GM08714 (cell line): Measurements from ENCODE around the gene PIP4K2A.

Experiments used
- H3K4me3 ChIP-seq: fragments of 200-500 bp; sonication (Bioruptor generic); 2 replicates; pipeline ENCODE4 v1.5.1; 2014; ENCODE audit warnings: mild to moderate bottlenecking, low read length, inconsistent platforms
- ZNF274 ChIP-seq: IDR thresholded peaks from 2 replicates; pipeline ENCODE4 v1.6.1; 2012; ENCODE audit warnings: mild to moderate bottlenecking, low read depth, low read length

Gene PIP4K2A

GRCh38 chr10:22635650-22636049 lies 78.7 kb downstream of the PIP4K2A start:
- no peak for TF ChIP-seq ZNF274
- H3K4me3 ChIP-seq: no peak overlapping the region

GRCh38 chr10:22634606-22635459 lies 79.5 kb downstream of the PIP4K2A start:
- no peak for TF ChIP-seq ZNF274

GRCh38 chr10:22634093-22634492 lies 80.3 kb downstream of the PIP4K2A start:
- no peak overlapping the region for H3K4me3 ChIP-seq
- TF ChIP-seq ZNF274: no peak

More at GRCh38 chr10:22634606-22635459, 79.5 kb downstream of the PIP4K2A start:
- H3K4me3 ChIP-seq: no peak overlapping the region

GRCh38 chr10:22633528-22633927 lies 80.8 kb downstream of the PIP4K2A start:
- no peak for TF ChIP-seq ZNF274
- no peak overlapping the region for H3K4me3 ChIP-seq

DNA sequence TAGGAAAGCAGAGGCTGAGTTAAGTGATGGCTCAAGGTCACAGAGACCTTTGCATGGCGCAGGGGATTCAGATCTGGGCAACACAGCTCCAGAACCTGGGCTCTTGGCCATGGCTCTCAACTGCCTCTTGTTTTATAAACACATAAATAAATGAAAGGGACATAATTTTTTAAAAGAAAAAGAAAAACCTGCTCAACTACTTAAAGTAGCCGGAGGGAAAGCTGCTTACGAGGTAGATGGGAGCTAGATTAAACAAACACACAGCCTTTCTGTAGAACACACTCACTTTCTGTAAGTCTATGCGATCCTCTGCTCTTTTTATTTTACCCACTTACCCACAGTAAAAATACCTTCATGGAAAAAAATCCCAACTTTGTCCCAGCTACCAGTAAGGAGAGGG lies 81.3 kb downstream of the PIP4K2A start:
- no peak for TF ChIP-seq ZNF274

DNA sequence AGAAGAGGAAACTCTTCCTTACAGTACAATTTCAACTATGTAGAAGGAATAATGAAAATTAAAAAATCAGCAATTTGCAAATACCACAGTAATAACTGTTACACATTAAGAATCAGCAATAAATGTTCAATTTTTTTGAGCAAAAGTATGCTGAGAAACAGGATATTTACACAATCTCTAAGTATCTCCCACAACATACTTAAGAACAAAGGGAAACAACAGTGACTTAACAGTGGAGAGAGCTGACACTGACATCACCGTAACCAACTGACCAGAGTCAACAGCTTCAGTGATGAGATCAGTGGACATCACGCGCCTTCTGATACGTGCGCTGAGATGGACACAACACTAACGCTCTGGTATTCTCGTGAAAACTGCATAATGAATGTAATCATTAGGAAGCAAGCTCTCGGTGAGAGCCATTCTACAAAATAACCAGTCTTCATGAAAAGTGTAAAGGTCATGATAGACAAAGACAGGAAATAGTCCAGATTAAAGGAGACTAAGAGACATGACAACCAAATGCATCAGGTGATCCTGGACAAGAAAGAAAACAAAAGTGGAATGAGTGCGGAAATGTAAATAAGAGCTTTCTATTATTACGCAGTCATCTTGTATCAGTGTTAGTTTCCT lies 82.6 kb downstream of the PIP4K2A start:
- no peak for TF ChIP-seq ZNF274
- H3K4me3 ChIP-seq: no peak overlapping the region

More for the DNA sequence above, 81.3 kb downstream of the PIP4K2A start:
- H3K4me3 ChIP-seq: no peak overlapping the region

- TF ChIP-seq ZNF274: no peak
- H3K4me3 ChIP-seq: peak overlapping the region; percentile 54; the same call in 1 of the 2 replicates
These were observed 83.2 kb downstream of the PIP4K2A start for GRCh38 chr10:22631185-22631584.

GRCh38 chr10:22630234-22631174 lies 83.9 kb downstream of the PIP4K2A start:
- no peak for TF ChIP-seq ZNF274
- H3K4me3 ChIP-seq: peak overlapping the region; percentile 92

DNA sequence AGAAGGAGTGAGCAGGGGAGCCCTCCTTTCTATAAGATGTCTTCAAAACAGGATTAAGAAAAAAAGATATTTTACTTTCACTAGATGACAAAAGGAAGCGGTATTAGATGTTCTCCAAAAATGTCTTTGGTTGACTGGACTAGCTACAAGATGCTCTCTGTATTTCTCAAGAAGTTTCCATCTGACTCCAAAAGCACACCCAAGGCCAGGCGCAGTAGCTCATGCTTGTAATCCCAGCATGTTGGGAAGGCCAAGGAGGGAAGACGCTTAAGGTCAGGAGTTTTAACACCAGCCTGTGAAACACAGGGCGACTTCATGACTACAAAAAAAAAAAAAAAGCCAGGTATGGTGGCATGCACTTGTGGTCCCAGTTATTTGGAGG lies 84.5 kb downstream of the PIP4K2A start:
- peak overlapping the region; percentile 92 for H3K4me3 ChIP-seq

GRCh38 chr10:22629126-22629525 lies 85.3 kb downstream of the PIP4K2A start:
- TF ChIP-seq ZNF274: no peak
- H3K4me3 ChIP-seq: peak overlapping the region; percentile 32; the same call in 1 of the 2 replicates

More for the DNA sequence above, 84.5 kb downstream of the PIP4K2A start:
- no peak for TF ChIP-seq ZNF274

GRCh38 chr10:22628309-22628708 lies 86.1 kb downstream of the PIP4K2A start:
- no peak for TF ChIP-seq ZNF274
- no peak overlapping the region for H3K4me3 ChIP-seq

DNA sequence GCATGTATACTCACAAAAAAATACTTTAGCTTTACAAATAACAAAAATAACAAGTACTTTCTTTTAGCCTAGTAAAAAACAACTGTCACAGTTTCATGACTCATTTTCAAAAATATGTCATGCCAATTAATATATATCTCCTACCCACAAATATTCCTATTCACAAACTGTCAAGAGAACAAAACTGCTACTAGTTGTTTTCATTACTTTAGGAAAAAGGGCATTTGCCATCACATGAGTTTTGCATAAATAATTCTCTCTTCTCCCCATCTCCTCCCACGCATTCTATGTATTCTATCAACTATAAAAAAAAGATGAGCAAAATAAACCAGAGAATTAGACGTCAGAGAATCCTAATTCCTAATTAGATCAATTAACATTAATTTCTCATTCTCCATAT lies 87.6 kb downstream of the PIP4K2A start:
- H3K4me3 ChIP-seq: no peak overlapping the region
- no peak for TF ChIP-seq ZNF274

GRCh38 chr10:22625516-22626290 lies 88.7 kb downstream of the PIP4K2A start:
- no peak overlapping the region for H3K4me3 ChIP-seq
- no peak for TF ChIP-seq ZNF274

DNA sequence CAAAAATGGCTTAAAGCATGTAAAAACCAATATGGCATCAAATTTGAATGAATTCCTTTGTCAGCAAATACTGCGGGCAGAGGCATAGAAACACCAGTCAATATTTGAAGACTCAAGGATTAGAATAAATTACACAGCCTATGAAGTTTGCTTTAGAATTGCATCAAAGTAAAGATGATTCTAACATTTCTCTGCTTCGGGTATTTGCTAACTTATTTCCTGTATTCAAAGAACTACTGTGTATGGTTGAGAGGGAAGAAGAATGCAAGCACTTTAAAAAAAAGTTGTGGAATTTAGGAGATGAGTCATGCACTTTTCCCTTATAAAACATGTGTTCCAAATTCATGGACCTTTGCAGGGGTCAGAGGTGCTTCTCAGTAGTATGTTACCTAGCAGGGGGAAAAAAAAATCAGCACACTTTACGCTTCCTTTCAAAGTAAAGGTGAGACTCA lies 90.1 kb downstream of the PIP4K2A start:
- no peak overlapping the region for H3K4me3 ChIP-seq
- TF ChIP-seq ZNF274: no peak
